ENCODE measurements around the gene PDZD2. TPM values are rescaled to one million over a fixed set of nuclear protein-coding genes. Genes with fewer than 3 reads are reported as not detected.

Gene PDZD2
- total RNA-seq, 4 donors from 2014 or later, result 13.7 to 26.7 (median 24.1) TPM

DNA sequence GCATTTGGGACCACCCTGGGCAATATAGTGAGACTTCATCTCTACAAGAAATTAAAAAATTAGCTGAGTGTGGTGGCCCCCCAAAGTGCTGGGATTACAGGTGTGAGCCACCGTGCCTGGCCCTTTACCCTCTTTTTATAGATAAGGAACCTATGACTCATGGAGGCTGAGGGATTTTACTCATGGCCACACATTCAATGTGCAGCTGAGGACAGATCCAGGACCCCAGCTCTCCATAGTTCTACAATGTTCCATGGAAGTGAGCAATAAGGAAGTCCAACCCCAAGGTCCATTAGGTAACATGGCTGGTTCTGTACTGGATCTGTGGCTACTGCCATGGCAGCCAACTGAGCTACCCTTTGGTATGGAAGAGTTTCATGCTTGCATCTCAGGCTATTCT is 25.3 kb upstream of the PDZD2 start:
- no peak overlapping the region for H3K4me3 ChIP-seq
- H3K27me3 ChIP-seq, result peaks cover 0 to 8% (median 0%) of the 10 kb centered on the region in 4 donors
- H3K9me3 ChIP-seq, result no peaks in the 10 kb centered on the region
- no peak overlapping the region for H3K27ac ChIP-seq
- intact Hi-C loops (cut with DNase I), result no loop called here
- H3K4me1 ChIP-seq, result no peaks in the 10 kb centered on the region
- no peak for DNase-seq
- no peak for TF ChIP-seq POLR2A (IDR thresholded peaks at IDR 0.05)
- TF ChIP-seq, protein P1, sequence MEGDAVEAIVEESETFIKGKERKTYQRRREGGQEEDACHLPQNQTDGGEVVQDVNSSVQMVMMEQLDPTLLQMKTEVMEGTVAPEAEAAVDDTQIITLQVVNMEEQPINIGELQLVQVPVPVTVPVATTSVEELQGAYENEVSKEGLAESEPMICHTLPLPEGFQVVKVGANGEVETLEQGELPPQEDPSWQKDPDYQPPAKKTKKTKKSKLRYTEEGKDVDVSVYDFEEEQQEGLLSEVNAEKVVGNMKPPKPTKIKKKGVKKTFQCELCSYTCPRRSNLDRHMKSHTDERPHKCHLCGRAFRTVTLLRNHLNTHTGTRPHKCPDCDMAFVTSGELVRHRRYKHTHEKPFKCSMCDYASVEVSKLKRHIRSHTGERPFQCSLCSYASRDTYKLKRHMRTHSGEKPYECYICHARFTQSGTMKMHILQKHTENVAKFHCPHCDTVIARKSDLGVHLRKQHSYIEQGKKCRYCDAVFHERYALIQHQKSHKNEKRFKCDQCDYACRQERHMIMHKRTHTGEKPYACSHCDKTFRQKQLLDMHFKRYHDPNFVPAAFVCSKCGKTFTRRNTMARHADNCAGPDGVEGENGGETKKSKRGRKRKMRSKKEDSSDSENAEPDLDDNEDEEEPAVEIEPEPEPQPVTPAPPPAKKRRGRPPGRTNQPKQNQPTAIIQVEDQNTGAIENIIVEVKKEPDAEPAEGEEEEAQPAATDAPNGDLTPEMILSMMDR (IDR thresholded peaks at IDR 0.05), result no peak
- H3K36me3 ChIP-seq, result no peaks in the 10 kb centered on the region
- 60 to 71% methylated on average over 1 of the region's 1 CpG for WGBS, 2 donors

DNA sequence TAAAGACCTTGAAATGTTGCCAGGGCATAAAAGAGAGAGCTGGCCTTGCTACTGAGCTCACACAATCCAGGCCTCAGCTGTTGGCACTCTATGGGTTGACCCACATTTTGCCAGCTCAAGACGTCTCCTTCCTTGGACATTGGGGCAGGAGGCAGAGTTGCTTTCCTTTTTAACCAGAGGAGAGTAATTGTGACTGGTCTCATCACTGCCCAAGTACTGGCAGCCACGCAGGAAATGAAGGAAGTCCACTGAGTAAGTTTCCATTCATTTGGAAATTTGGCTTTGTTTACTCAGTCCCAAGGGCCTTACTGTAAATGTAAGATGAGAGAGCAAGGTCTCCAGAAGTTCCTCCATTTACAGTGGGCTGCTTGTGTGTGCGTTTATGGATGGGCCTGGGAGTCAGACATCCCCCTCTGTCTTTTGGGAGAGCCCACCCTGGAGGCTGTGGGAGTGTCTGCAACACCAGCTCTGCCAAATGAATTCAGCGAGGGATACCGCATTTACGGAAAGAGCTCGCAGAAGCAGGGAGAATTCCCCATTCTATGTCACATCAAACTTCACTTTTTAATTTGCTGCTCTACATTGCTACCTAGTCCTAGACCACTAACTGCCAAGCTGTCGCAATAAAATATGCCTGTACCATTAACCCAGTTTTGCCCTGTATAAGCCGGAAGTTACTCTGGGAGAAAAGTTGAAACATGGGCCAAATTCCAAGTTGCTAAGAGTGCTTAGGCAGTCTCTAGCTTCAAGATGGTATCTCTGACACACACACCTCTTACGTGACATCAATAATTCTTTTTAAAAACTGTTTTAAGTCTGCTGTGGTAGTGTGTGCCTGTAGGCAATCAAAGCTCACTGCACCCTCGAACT is 24.5 kb upstream of the PDZD2 start:
- no peak for DNase-seq
- no peaks in the 10 kb centered on the region for H3K36me3 ChIP-seq
- TF ChIP-seq POLR2A (IDR thresholded peaks at IDR 0.05), result no peak
- TF ChIP-seq, protein P1 (IDR thresholded peaks at IDR 0.05), result no peak
- H3K4me3 ChIP-seq, result no peak overlapping the region
- H3K27ac ChIP-seq, result no peak overlapping the region
- no peaks in the 10 kb centered on the region for H3K9me3 ChIP-seq
- no peaks in the 10 kb centered on the region for H3K4me1 ChIP-seq
- H3K27me3 ChIP-seq, result peaks cover 0 to 8% (median 0%) of the 10 kb centered on the region in 4 donors
- 62 to 66% methylated on average over 10 of the region's 11 CpGs for WGBS, 2 donors
- intact Hi-C loops (cut with DNase I), result no loop called here

DNA sequence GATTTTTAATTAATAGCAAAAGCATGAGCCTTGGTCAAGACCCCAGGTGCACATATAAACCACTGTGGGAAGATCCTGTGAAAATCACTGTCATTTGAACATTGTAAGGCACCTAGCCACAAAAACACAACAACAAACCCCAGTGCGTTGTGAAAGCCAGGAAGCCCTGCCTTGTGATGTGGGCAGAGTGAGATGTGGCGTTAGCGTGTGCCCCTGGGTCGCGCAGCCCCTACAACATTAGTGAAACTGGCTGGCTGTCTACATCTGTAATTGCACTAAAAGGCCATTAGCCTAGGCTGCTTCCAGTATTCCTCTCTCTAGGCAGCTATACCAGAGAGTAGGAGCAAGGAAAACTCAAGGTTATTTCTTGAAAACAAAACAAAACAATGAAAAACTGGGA is 21.1 kb upstream of the PDZD2 start:
- no peak overlapping the region for H3K27ac ChIP-seq
- H3K4me1 ChIP-seq, result no peaks in the 10 kb centered on the region
- H3K9me3 ChIP-seq, result no peaks in the 10 kb centered on the region
- H3K4me3 ChIP-seq, result no peak overlapping the region
- DNase-seq, result no peak
- WGBS, 2 donors, result 40 to 64% methylated on average over 1 to 5 of the region's 5 CpGs
- peaks cover 0 to 23% (median 0%) of the 10 kb centered on the region in 4 donors for H3K27me3 ChIP-seq
- intact Hi-C loops (cut with DNase I), result no loop called here
- no peak for TF ChIP-seq POLR2A (IDR thresholded peaks at IDR 0.05)
- TF ChIP-seq, protein P1 (IDR thresholded peaks at IDR 0.05), result no peak
- no peaks in the 10 kb centered on the region for H3K36me3 ChIP-seq

DNA sequence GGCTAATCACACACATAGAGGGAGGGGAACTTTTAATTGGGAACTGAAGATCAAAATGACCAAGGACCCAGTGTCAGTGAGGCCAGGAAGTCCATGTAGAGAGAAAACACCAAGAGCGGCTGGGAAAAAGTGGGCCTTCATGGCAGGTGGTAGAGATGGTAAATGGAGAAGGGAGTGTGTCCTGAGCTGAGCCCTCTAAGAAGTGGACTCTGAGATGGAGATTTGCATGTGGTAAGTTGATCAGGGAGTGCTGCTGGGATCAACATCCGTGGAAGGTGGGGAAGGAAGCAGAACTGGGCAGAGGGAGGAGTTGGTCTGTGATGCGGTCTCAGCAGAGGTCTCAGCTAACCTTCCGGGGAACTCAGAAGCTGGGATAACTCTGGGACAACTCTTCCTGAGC is 18.9 kb upstream of the PDZD2 start:
- TF ChIP-seq POLR2A (IDR thresholded peaks at IDR 0.05), result no peak
- TF ChIP-seq, protein P1 (IDR thresholded peaks at IDR 0.05), result no peak
- intact Hi-C loops (cut with DNase I), result no loop called here
- Histone ChIP-seq H3K27me3 (peaks cover 0 to 23% (median 0%) of the 10 kb centered on the region in 4 donors), H3K36me3 (no peaks in the 10 kb centered on the region), H3K27ac (no peak overlapping the region), H3K9me3 (no peaks in the 10 kb centered on the region), H3K4me1 (no peaks in the 10 kb centered on the region), H3K4me3 (no peak overlapping the region)
- DNase-seq, result no peak
- 73 to 82% methylated on average over 4 of the region's 4 CpGs for WGBS, 2 donors

DNA sequence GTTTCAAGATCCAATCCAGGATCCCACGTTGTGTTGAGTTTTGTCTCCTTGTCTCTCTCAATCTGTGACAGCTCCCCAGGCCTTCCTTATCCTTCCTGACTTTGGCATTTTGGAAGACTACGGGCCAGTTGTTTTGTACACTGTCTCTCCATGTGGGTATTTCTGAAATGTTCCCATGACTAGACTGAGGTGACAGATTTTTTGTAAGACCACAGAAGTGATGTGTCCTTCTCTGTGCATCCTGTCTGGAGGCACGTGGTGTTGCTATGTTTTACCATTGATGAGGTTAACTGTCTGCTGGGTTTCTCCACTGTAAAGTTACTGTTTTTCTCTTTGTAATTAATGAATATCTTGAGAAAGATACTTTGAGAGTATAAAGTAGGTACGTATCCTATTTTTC is 15.7 kb upstream of the PDZD2 start:
- no peak for DNase-seq
- Histone ChIP-seq H3K4me1 (no peaks in the 10 kb centered on the region), H3K4me3 (no peak overlapping the region), H3K9me3 (no peaks in the 10 kb centered on the region), H3K27ac (no peak overlapping the region), H3K36me3 (no peaks in the 10 kb centered on the region), H3K27me3 (peaks cover 0 to 22% (median 0%) of the 10 kb centered on the region in 4 donors)
- no peak for TF ChIP-seq POLR2A (IDR thresholded peaks at IDR 0.05)
- TF ChIP-seq, protein P1 (IDR thresholded peaks at IDR 0.05), result no peak
- intact Hi-C loops (cut with DNase I), result no loop called here
- WGBS, 2 donors, result 73 to 75% methylated on average over 4 of the region's 4 CpGs
